Nephron progenitor cell (in vitro differentiated cells): ENCODE results near the gene CD3G.

Experiments
- DNase-seq: peaks from one replicate; pipeline ENCODE4 v3.0.0; 2021
- H3K27ac Mint-ChIP-seq: 2 replicates; pipeline ENCODE4 v1.8.0; 2021; ENCODE audit warnings: mild to moderate bottlenecking, moderate library complexity, mixed read lengths
- H3K27me3 Mint-ChIP-seq: 2 replicates; pipeline ENCODE4 v1.8.0; 2021; ENCODE audit warnings: mild to moderate bottlenecking, low read depth, mixed read lengths; ENCODE audit not compliant: poor library complexity
- H3K36me3 Mint-ChIP-seq: 2 replicates; pipeline ENCODE4 v1.8.0; 2021; ENCODE audit warnings: low read depth, mixed read lengths
- H3K4me1 Mint-ChIP-seq: 2 replicates; pipeline ENCODE4 v1.8.0; 2021; ENCODE audit warnings: mixed read lengths
- H3K4me3 Mint-ChIP-seq: 2 replicates; pipeline ENCODE4 v1.8.0; 2021; ENCODE audit warnings: mild to moderate bottlenecking, moderate library complexity, mixed read lengths
- H3K9me3 Mint-ChIP-seq: 2 replicates; pipeline ENCODE4 v1.8.0; 2021; ENCODE audit warnings: mild to moderate bottlenecking, moderate library complexity, mixed read lengths
- CTCF ChIP-seq: fragments of 200-600 bp; sonication (generic); IDR thresholded peaks from 2 replicates; pipeline ENCODE4 v1.5.0; 2021; ENCODE audit warnings: antibody characterized with exemption

The CD3G gene

GRCh38 chr11:118334745-118335144, 9.4 kb upstream of the CD3G start:
- H3K4me1 Mint-ChIP-seq, result peaks cover 5% of the 10 kb centered on the region
- H3K36me3 Mint-ChIP-seq, result no peaks in the 10 kb centered on the region
- no peak for DNase-seq
- no peak overlapping the region for H3K27ac Mint-ChIP-seq
- H3K27me3 Mint-ChIP-seq, result peaks cover 16% of the 10 kb centered on the region
- TF ChIP-seq CTCF, result no peak
- no peak overlapping the region for H3K4me3 Mint-ChIP-seq
- H3K9me3 Mint-ChIP-seq, result peaks cover 17% of the 10 kb centered on the region

GRCh38 chr11:118338637-118339061, 5.5 kb upstream of the CD3G start:
- Mint-ChIP-seq H3K4me3 (no peak overlapping the region), H3K9me3 (peaks cover under 1% of the 10 kb centered on the region), H3K4me1 (peaks cover 5% of the 10 kb centered on the region), H3K27me3 (peaks cover 22% of the 10 kb centered on the region), H3K36me3 (no peaks in the 10 kb centered on the region), H3K27ac (no peak overlapping the region)
- TF ChIP-seq CTCF, result no peak
- DNase-seq, result no peak

- no peaks in the 10 kb centered on the region for H3K36me3 Mint-ChIP-seq
- no peak overlapping the region for H3K4me3 Mint-ChIP-seq
- H3K4me1 Mint-ChIP-seq, result peaks cover 5% of the 10 kb centered on the region
- no peak overlapping the region for H3K27ac Mint-ChIP-seq
- no peaks in the 10 kb centered on the region for H3K9me3 Mint-ChIP-seq
- peaks cover 22% of the 10 kb centered on the region for H3K27me3 Mint-ChIP-seq
- DNase-seq, result no peak
- TF ChIP-seq CTCF, result no peak
These were observed 4.7 kb upstream of the CD3G start for GRCh38 chr11:118339281-118339961.

- Mint-ChIP-seq H3K4me3 (no peak overlapping the region), H3K27ac (no peak overlapping the region), H3K36me3 (no peaks in the 10 kb centered on the region), H3K27me3 (peaks cover 26% of the 10 kb centered on the region), H3K9me3 (no peaks in the 10 kb centered on the region), H3K4me1 (peaks cover 5% of the 10 kb centered on the region)
- DNase-seq, result no peak
- no peak for TF ChIP-seq CTCF
These were observed 3.7 kb upstream of the CD3G start for GRCh38 chr11:118340449-118340848.

GRCh38 chr11:118341261-118341660, 2.9 kb upstream of the CD3G start:
- no peak overlapping the region for H3K27ac Mint-ChIP-seq
- H3K27me3 Mint-ChIP-seq, result peaks cover 29% of the 10 kb centered on the region
- H3K9me3 Mint-ChIP-seq, result no peaks in the 10 kb centered on the region
- peaks cover 5% of the 10 kb centered on the region for H3K4me1 Mint-ChIP-seq
- H3K4me3 Mint-ChIP-seq, result no peak overlapping the region
- TF ChIP-seq CTCF, result no peak
- DNase-seq, result no peak
- H3K36me3 Mint-ChIP-seq, result no peaks in the 10 kb centered on the region

- H3K4me1 Mint-ChIP-seq, result peaks cover 5% of the 10 kb centered on the region
- peaks cover 31% of the 10 kb centered on the region for H3K27me3 Mint-ChIP-seq
- no peaks in the 10 kb centered on the region for H3K36me3 Mint-ChIP-seq
- H3K27ac Mint-ChIP-seq, result no peak overlapping the region
- H3K4me3 Mint-ChIP-seq, result no peak overlapping the region
- no peak for DNase-seq
- H3K9me3 Mint-ChIP-seq, result peaks cover 3% of the 10 kb centered on the region
- TF ChIP-seq CTCF, result no peak
These were observed 2.2 kb upstream of the CD3G start for GRCh38 chr11:118341815-118342489.
